Right lobe of liver (tissue), 6 donors: Measurements from ENCODE around the gene NLRP14. TPM values are rescaled to one million over a fixed set of nuclear protein-coding genes. Genes with fewer than 3 reads are reported as not detected.

ENCODE experiments used
- ATAC-seq, 4 donors: fragments of 200-7000 bp; cut with Tn5 transposase; one replicate each; pipeline ENCODE4 v1.9.1; 2020; ENCODE audit warnings: mild to moderate bottlenecking in 4 of 4, moderate library complexity in 4 of 4
- DNase-seq, 3 donors: peaks; one replicate each; pipeline ENCODE4 v3.0.0-alpha.2; 2020
- H3K27ac ChIP-seq, 3 donors: fragments of 200-600 bp; one replicate each; pipeline ENCODE4 v1.8.0; 2022
- H3K27me3 ChIP-seq, 2 donors: fragments of 200-600 bp; one replicate each; pipeline ENCODE4 v1.8.0; 2022
- H3K36me3 ChIP-seq, 4 donors: fragments of 200-600 bp; sonication (generic) in 1 of 4; one replicate each; pipeline versions ENCODE4 v1.5.1 to v1.8.0; 2017 to 2022; ENCODE audit warnings: control low read depth in 1 of 4
- H3K4me1 ChIP-seq, 4 donors: fragments of 200-600 bp; sonication (generic) in 1 of 4; one replicate each; pipeline versions ENCODE4 v1.5.1 to v1.8.0; 2017 to 2022; ENCODE audit warnings: control low read depth in 1 of 4
- H3K4me3 ChIP-seq, 3 donors: fragments of 200-600 bp; one replicate each; pipeline ENCODE4 v1.8.0; 2022
- H3K9me3 ChIP-seq, 4 donors: fragments of 200-600 bp; sonication (generic) in 1 of 4; one replicate each; pipeline versions ENCODE4 v1.5.1 to v1.8.0; 2017 to 2022; ENCODE audit warnings: control low read depth in 1 of 4
- CTCF ChIP-seq, 4 donors: fragments of 200-600 bp in 3 of 4; fragments of 450-650 bp in 1 of 4; IDR thresholded peaks; one replicate each; pipeline versions ENCODE4 v1.5.1 to v1.8.0; 2016 to 2022; ENCODE audit warnings: antibody characterized with exemption in 4 of 4, mild to moderate bottlenecking in 2 of 4
- POLR2A ChIP-seq: fragments of 450-650 bp; IDR thresholded peaks from one replicate; pipeline ENCODE4 v1.6.1; 2017; ENCODE audit warnings: antibody characterized with exemption, mild to moderate bottlenecking
- WGBS: methylation state at CpG from one replicate; pipeline ENCODE4 v1.1.6; 2018; ENCODE audit warnings: low coverage, low lambda C conversion rate; ENCODE audit not compliant: insufficient coverage; ENCODE audit errors: missing lambda C conversion rate; 5-methylcytosine and 5-hydroxymethylcytosine counted together
- intact Hi-C, 2 donors: fragments of 100-400 bp; cut with DNase I; formaldehyde crosslinking; loops; one replicate each; pipeline versions ENCODE4 v1.11.2 to v1.14.1; 2022
- total RNA-seq, 6 experiments: library from RNA; depleted of rRNA in 2 of 6; stranded (reverse); fragments of >200 nt in 2 of 6; fragmentation: NEBNext Ultra II Directional in 3 of 6; extraction: Animal tissue kit (Norgen Biotek cat#: 25700) in 3 of 6; gene quantifications; one replicate each; pipeline versions ENCODE4 v1.1.0 to v1.2.4, GENCODE V29; 2016 to 2023
- donor health status: DM: no; HTN: yes; CAD: no.
- donor health status: DM: no; HTN: no; CAD: no.
- donor health status: DM: no; HTN: no; CAD: no.
- donor health status: DM: no; HTN: yes; CAD: no.
- donor health status: DM: no; HTN: yes; CAD: no.

Gene NLRP14
- total RNA-seq, 6 experiments from 2014 or later, result 0.07 to 0.26 (median 0.10) TPM; not detected in 2

- intact Hi-C loops, result no loop called here
- ATAC-seq (peak; percentile 87 to 93 (median 90)), DNase-seq (no peak)
- WGBS, result 0% methylated on average over 2 of the region's 2 CpGs
- H3K4me1 ChIP-seq, result no peaks in the 10 kb centered on the region
- no peak overlapping the region for H3K4me3 ChIP-seq
- TF ChIP-seq POLR2A, result no peak
- TF ChIP-seq CTCF (IDR thresholded peaks at IDR 0.05), result peak; percentile 67 to 83 (median 73)
- no peaks in the 10 kb centered on the region for H3K9me3 ChIP-seq
- H3K36me3 ChIP-seq, result no peaks in the 10 kb centered on the region
- no peaks in the 10 kb centered on the region for H3K27me3 ChIP-seq
- H3K27ac ChIP-seq, result no peak overlapping the region
Observed at GRCh38 chr11:7098235-7098832, 78.1 kb downstream of the NLRP14 start.

DNA sequence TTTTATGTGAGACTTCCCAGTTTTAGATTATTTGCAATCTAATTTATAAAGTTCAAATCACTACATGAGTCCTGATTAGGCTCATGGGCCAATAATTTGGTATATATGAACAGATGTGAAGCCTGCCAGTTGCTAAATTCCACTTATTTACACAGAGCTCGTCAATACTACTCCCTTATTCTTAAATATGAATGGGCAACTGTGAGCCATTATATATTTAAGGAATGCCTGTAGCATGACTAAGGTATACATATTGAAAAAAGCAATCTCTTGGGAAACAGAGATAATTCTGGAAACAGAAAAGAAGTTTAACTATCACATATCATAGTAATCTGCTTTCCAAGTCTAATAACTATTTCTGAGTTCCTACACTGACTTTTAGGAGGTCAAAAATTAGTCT, 95.5 kb downstream of the NLRP14 start:
- H3K36me3 ChIP-seq, result no peaks in the 10 kb centered on the region
- H3K27me3 ChIP-seq, result no peaks in the 10 kb centered on the region
- H3K9me3 ChIP-seq, result no peaks in the 10 kb centered on the region
- H3K4me1 ChIP-seq, result no peaks in the 10 kb centered on the region
- 35% methylated on average over 1 of the region's 1 CpG for WGBS
- ATAC-seq, result no peak
- H3K4me3 ChIP-seq, result no peak overlapping the region
- H3K27ac ChIP-seq, result no peak overlapping the region
- DNase-seq, result no peak
- intact Hi-C loops, result no loop called here
- no peak for TF ChIP-seq CTCF (IDR thresholded peaks at IDR 0.05)
- TF ChIP-seq POLR2A, result no peak

- intact Hi-C loops, result no loop called here
- Histone ChIP-seq H3K9me3 (no peaks in the 10 kb centered on the region), H3K36me3 (no peaks in the 10 kb centered on the region), H3K4me1 (no peaks in the 10 kb centered on the region), H3K27ac (no peak overlapping the region), H3K4me3 (no peak overlapping the region), H3K27me3 (no peaks in the 10 kb centered on the region)
- WGBS, result 98% methylated on average over 3 of the region's 3 CpGs
- no peak for DNase-seq
- ATAC-seq, result no peak
- TF ChIP-seq POLR2A (no peak), CTCF (IDR thresholded peaks at IDR 0.05) (no peak)
Observed at GRCh38 chr11:7116370-7116769, 96.1 kb downstream of the NLRP14 start.

Other genes starting within 250 kb of the NLRP14 start
- under 1 TPM in 1 of 6 experiments, not detected in 5; 0.07 TPM for gene OR2AG2, start 248.5 kb upstream of the NLRP14 start, total RNA-seq
- gene OR2AG1, start 237.5 kb upstream of the NLRP14 start, total RNA-seq, result not detected
- gene OR6A2, start 220.8 kb upstream of the NLRP14 start, total RNA-seq, result under 1 TPM in 2 of 6 experiments, not detected in 4; 0.04 to 0.49 TPM
- not detected for gene OR10A5, start 174.8 kb upstream of the NLRP14 start, total RNA-seq
- not detected for gene OR10A2, start 157.4 kb upstream of the NLRP14 start, total RNA-seq
- not detected for gene OR10A4, start 143.9 kb upstream of the NLRP14 start, total RNA-seq
- not detected for gene OR2D2, start 128.0 kb upstream of the NLRP14 start, total RNA-seq
- not detected for gene OR2D3, start 99.5 kb upstream of the NLRP14 start, total RNA-seq
- gene ZNF215, start 94.1 kb upstream of the NLRP14 start, total RNA-seq, result 1 to 10 TPM in 1 of 6 experiments, under 1 TPM in 4, not detected in 1; 0.14 to 1.3 (median 0.42) TPM
- 1 to 10 TPM in 5 of 6 experiments, under 1 TPM in 1; 0.49 to 3.3 (median 1.9) TPM for gene ZNF214, start 133 bp upstream of the NLRP14 start, total RNA-seq
- gene RBMXL2, start 68.5 kb downstream of the NLRP14 start, total RNA-seq, result not detected
- 10 to 100 TPM in 2 of 6 experiments, 1 to 10 TPM in 4; 3.0 to 12.6 (median 4.5) TPM for gene SYT9, start 231.4 kb downstream of the NLRP14 start, total RNA-seq